HCT116 (cell line): Measurements from ENCODE around the gene NDUFAF5. TPM values are rescaled to one million over a fixed set of nuclear protein-coding genes. Genes with fewer than 3 reads are reported as not detected.

Source experiments
- ATAC-seq: fragments of 200-7000 bp; cut with Tn5 transposase; 2 replicates; pipeline ENCODE4 v1.9.1; 2020; ENCODE audit warnings: mild to moderate bottlenecking, moderate library complexity
- BruUV-seq: library from RNA; stranded (reverse); fragments of 400-500 nt; replicated peaks from 2 replicates; lab custom pipeline; 2021; lab: Mats Ljungman, UMichigan
- CTCF ChIA-PET: fragments of 300-600 bp; sonication (Branson Sonifier 250); formaldehyde crosslinking; loops from one replicate; lab custom pipeline; 2021; ENCODE audit warnings: antibody characterized with exemption; lab: Charles Lee
- POLR2A ChIA-PET: fragments of 300-600, 350-600 bp; sonication (Branson Sonifier 250); formaldehyde crosslinking; loops from one replicate; lab custom pipeline; 2021; ENCODE audit warnings: antibody characterized with exemption; lab: Charles Lee
- RAD21 ChIA-PET, 2 experiments: fragments of 300-600 bp; sonication (Branson Sonifier 250); formaldehyde crosslinking; loops; one replicate each; lab custom pipeline; 2023; ENCODE audit warnings: low total read pairs in 2 of 2; ENCODE audit not compliant: uncharacterized antibody in 2 of 2, unreplicated experiment in 2 of 2, low non-redundant PET in 1 of 2; lab: Charles Lee
- DNase-seq: peaks from one replicate; pipeline ENCODE4 v3.0.0-alpha.2; 2010; ENCODE audit warnings: low read depth, low spot score
- H2AFZ ChIP-seq: fragments of 200-600 bp; shearing (Covaris generic), sonication (generic); 2 replicates; pipeline ENCODE4 v1.6.1; 2017; ENCODE audit warnings: low read depth, mixed run types, mixed read lengths, antibody characterized with exemption, low read length; ENCODE audit not compliant: poor library complexity, severe bottlenecking
- H3K27ac ChIP-seq: 2 replicates; pipeline ENCODE4 v1.5.1; 2012; ENCODE audit warnings: low read depth, low read length
- H3K27me3 ChIP-seq: fragments of 200-600 bp; sonication (generic); 2 replicates; pipeline ENCODE4 v1.6.1; 2016; ENCODE audit warnings: mixed run types, low read length, mixed read lengths; ENCODE audit not compliant: insufficient read depth
- H3K36me3 ChIP-seq, 2 experiments: fragments of 200-500 bp in 1 of 2; fragments of 200-600 bp in 1 of 2; sonication (Bioruptor generic) in 1 of 2; sonication (generic) in 1 of 2; 2 replicates each; pipeline versions ENCODE4 v1.5.1 to v1.6.1; 2014 to 2016; ENCODE audit warnings: low read length in 2 of 2, inconsistent platforms in 1 of 2, mixed read lengths in 1 of 2, mixed run types in 1 of 2; ENCODE audit not compliant: insufficient read depth in 2 of 2, control insufficient read depth in 1 of 2
- H3K4me1 ChIP-seq, 2 experiments: fragments of 200-600 bp in 1 of 2; sonication (generic) in 1 of 2; 2 replicates each; pipeline versions ENCODE4 v1.5.1 to v1.6.1; 2012 to 2017; ENCODE audit warnings: low read length in 2 of 2, inconsistent platforms in 1 of 2, mild to moderate bottlenecking in 1 of 2, mixed read lengths in 1 of 2, mixed run types in 1 of 2, moderate library complexity in 1 of 2; ENCODE audit not compliant: insufficient read depth in 2 of 2, control insufficient read depth in 1 of 2
- H3K4me2 ChIP-seq: fragments of 200-600 bp; sonication (generic); 2 replicates; pipeline ENCODE4 v1.6.1; 2017; ENCODE audit warnings: mixed run types, low read length, mixed read lengths
- H3K4me3 ChIP-seq, 2 experiments: fragments of 200-600 bp in 1 of 2; sonication (generic) in 1 of 2; replicated peaks in 1 of 2; 2 replicates each; pipeline ENCODE4 v1.5.1; 2011 to 2016; ENCODE audit warnings: low read length in 2 of 2, control low read depth in 1 of 2, low read depth in 1 of 2, mild to moderate bottlenecking in 1 of 2, mixed read lengths in 1 of 2, mixed run types in 1 of 2
- H3K79me2 ChIP-seq: fragments of 200-600 bp; sonication (generic); 2 replicates; pipeline ENCODE4 v1.6.1; 2017; ENCODE audit warnings: mild to moderate bottlenecking, mixed run types, low read length, moderate library complexity, mixed read lengths; ENCODE audit not compliant: insufficient read depth
- H3K9ac ChIP-seq: fragments of 200-600 bp; sonication (generic); 2 replicates; pipeline ENCODE4 v1.6.1; 2016; ENCODE audit warnings: low read length, mixed read lengths
- H3K9me2 ChIP-seq: fragments of 200-600 bp; sonication (generic), shearing (Covaris generic); 2 replicates; pipeline ENCODE4 v1.6.1; 2017; ENCODE audit warnings: mixed run types, mild to moderate bottlenecking, moderate library complexity; ENCODE audit not compliant: insufficient read depth
- H3K9me3 ChIP-seq, 2 experiments: fragments of 200-500 bp in 1 of 2; fragments of 200-600 bp in 1 of 2; sonication (Bioruptor generic) in 1 of 2; sonication (generic) in 1 of 2; 2 replicates each; pipeline ENCODE4 v1.6.1; 2014 to 2017; ENCODE audit warnings: low read length in 2 of 2, mixed read lengths in 2 of 2, inconsistent platforms in 1 of 2, low read depth in 1 of 2, mild to moderate bottlenecking in 1 of 2, mixed run types in 1 of 2, moderate library complexity in 1 of 2; ENCODE audit not compliant: control insufficient read depth in 1 of 2, insufficient read depth in 1 of 2
- H4K20me1 ChIP-seq: fragments of 200-600 bp; sonication (generic), shearing (Covaris generic); 2 replicates; pipeline ENCODE4 v1.6.1; 2017; ENCODE audit warnings: mixed run types, mild to moderate bottlenecking, moderate library complexity; ENCODE audit not compliant: insufficient read depth
- CBX3 ChIP-seq: IDR thresholded peaks from 2 replicates; pipeline ENCODE4 v1.6.1; 2012; ENCODE audit warnings: low read depth
- CEBPB ChIP-seq: IDR thresholded peaks from 2 replicates; pipeline ENCODE4 v1.6.1; 2012; ENCODE audit warnings: low read depth
- EZH2 ChIP-seq: fragments of 200-600 bp; sonication (generic); IDR thresholded peaks from 2 replicates; pipeline ENCODE4 v1.6.1; 2017; ENCODE audit warnings: antibody characterized with exemption, mixed run types
- EZH2phosphoT487 ChIP-seq: fragments of 200-600 bp; IDR thresholded peaks from 2 replicates; pipeline ENCODE4 v1.6.1; 2018; ENCODE audit warnings: antibody characterized with exemption, borderline replicate concordance
- FOSL1 ChIP-seq: IDR thresholded peaks from 2 replicates; pipeline ENCODE4 v1.6.1; 2012; ENCODE audit warnings: low read depth
- POLR2A ChIP-seq: IDR thresholded peaks from 2 replicates; pipeline ENCODE4 v1.7.0; 2011; ENCODE audit warnings: borderline replicate concordance; ENCODE audit not compliant: insufficient read depth, insufficient read length; ENCODE audit errors: extremely low read depth
- POLR2AphosphoS5 ChIP-seq: IDR thresholded peaks from 2 replicates; pipeline ENCODE4 v1.6.1; 2011; ENCODE audit warnings: mild to moderate bottlenecking, low read depth, low read length, moderate library complexity
- RAD21 ChIP-seq: IDR thresholded peaks from 2 replicates; pipeline ENCODE4 v1.6.1; 2012; ENCODE audit warnings: low read depth, mild to moderate bottlenecking
- SIN3A ChIP-seq: IDR thresholded peaks from 2 replicates; pipeline ENCODE4 v1.6.1; 2012; ENCODE audit warnings: low read depth
- SP1 ChIP-seq: IDR thresholded peaks from 2 replicates; pipeline ENCODE4 v1.6.1; 2012; ENCODE audit warnings: low read depth
- SRF ChIP-seq: IDR thresholded peaks from 2 replicates; pipeline ENCODE4 v1.6.1; 2012; ENCODE audit warnings: low read depth
- TCF7L2 ChIP-seq: IDR thresholded peaks from 2 replicates; pipeline ENCODE4 v1.7.0; 2011; ENCODE audit warnings: borderline replicate concordance, inconsistent platforms; ENCODE audit not compliant: insufficient read depth, insufficient read length; ENCODE audit errors: extremely low read depth
- YY1 ChIP-seq: IDR thresholded peaks from 2 replicates; pipeline ENCODE4 v1.6.1; 2011; ENCODE audit warnings: low read length, low read depth, moderate library complexity, mild to moderate bottlenecking; ENCODE audit not compliant: insufficient replicate concordance; ENCODE audit errors: extremely low read depth
- ZNF274 ChIP-seq: fragments of 200-500 bp; sonication (Bioruptor generic); IDR thresholded peaks from 2 replicates; pipeline ENCODE4 v1.6.1; 2014; ENCODE audit warnings: mild to moderate bottlenecking, low read depth, low read length, inconsistent platforms
- intact Hi-C: fragments of 100-400 bp; cut with micrococcal nuclease; formaldehyde crosslinking; loops from 2 replicates; pipeline ENCODE4 v1.10.0; 2022
- total RNA-seq: library from RNA; stranded (reverse); gene quantifications from one replicate; pipeline ENCODE4 v1.2.1, GENCODE V29; 2021; ENCODE audit not compliant: unreplicated experiment
- TF ChIP-seq, protein P1 (sequence below): IDR thresholded peaks from 2 replicates; pipeline ENCODE4 v1.6.1; 2012
- TF ChIP-seq, protein P2 (sequence below): IDR thresholded peaks from 2 replicates; pipeline ENCODE4 v1.6.1; 2011; ENCODE audit warnings: mild to moderate bottlenecking, low read length, moderate library complexity; ENCODE audit not compliant: insufficient replicate concordance; ENCODE audit errors: extremely low read depth
- TF ChIP-seq, protein P3 (sequence below), 3 experiments: fragments of 200-600 bp in 1 of 3; sonication (generic) in 1 of 3; IDR thresholded peaks in 2 of 3; conservative IDR thresholded peaks in 1 of 3; 2 replicates each; pipeline ENCODE4 v1.5.1; 2012 to 2017; ENCODE audit warnings: low read depth in 2 of 3, low read length in 2 of 3, antibody characterized with exemption in 1 of 3, borderline replicate concordance in 1 of 3, control low read depth in 1 of 3, mild to moderate bottlenecking in 1 of 3, mixed read lengths in 1 of 3, mixed run types in 1 of 3, moderate library complexity in 1 of 3; ENCODE audit not compliant: insufficient read depth in 1 of 3

NDUFAF5 gene
- total RNA-seq, 1 experiment from 2014 or later, result 30.8 TPM

DNA sequence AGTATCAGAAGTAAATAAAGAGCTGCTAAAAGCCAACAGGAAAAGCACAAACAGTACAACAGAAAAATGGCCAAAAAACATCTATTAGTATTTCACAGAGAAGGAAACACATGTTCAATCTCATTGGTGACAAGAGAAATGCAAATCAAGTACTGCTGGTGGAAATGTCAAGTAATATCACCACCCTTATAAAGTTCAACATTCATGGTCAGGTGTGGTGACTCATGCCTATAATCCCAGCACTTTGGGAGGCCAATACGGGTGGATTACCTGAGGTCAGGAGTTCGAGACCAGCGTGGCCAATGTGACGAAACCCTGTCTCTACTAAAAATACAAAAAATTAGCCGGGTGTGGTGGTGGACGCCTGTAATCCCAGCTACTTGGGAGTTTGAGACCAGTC, 42.9 kb upstream of the NDUFAF5 start:
- RAD21 ChIA-PET, result no interaction called here
- Histone ChIP-seq H3K36me3 (peaks cover 0 to 7% of the 10 kb centered on the region in 2 experiments; a peak in 1 of 4 replicates), H3K9ac (no peak overlapping the region), H3K27ac (no peak overlapping the region), H3K79me2 (peaks cover 55% of the 10 kb centered on the region), H3K4me3 (no peak overlapping the region), H3K27me3 (no peaks in the 10 kb centered on the region), H3K4me2 (0 out of 2 replicates have a peak overlapping the region, but pooled peaks have one; percentile 6), H2AFZ (no peak overlapping the region), H3K9me2 (no peaks in the 10 kb centered on the region), H3K4me1 (peaks cover 2 to 16% of the 10 kb centered on the region in 2 experiments; a peak in 2 of 4 replicates), H4K20me1 (no peaks in the 10 kb centered on the region), H3K9me3 (no peaks in the 10 kb centered on the region)
- POLR2A ChIA-PET, result no interaction called here
- intact Hi-C loops, result no loop called here
- peak; percentile 3 for DNase-seq
- TF ChIP-seq YY1 (no peak), CEBPB (no peak), FOSL1 (no peak), CBX3 (no peak), SRF (no peak), SP1 (no peak)
- TF ChIP-seq, protein P1, sequence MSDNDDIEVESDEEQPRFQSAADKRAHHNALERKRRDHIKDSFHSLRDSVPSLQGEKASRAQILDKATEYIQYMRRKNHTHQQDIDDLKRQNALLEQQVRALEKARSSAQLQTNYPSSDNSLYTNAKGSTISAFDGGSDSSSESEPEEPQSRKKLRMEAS, result no peak
- TF ChIP-seq, protein P2, sequence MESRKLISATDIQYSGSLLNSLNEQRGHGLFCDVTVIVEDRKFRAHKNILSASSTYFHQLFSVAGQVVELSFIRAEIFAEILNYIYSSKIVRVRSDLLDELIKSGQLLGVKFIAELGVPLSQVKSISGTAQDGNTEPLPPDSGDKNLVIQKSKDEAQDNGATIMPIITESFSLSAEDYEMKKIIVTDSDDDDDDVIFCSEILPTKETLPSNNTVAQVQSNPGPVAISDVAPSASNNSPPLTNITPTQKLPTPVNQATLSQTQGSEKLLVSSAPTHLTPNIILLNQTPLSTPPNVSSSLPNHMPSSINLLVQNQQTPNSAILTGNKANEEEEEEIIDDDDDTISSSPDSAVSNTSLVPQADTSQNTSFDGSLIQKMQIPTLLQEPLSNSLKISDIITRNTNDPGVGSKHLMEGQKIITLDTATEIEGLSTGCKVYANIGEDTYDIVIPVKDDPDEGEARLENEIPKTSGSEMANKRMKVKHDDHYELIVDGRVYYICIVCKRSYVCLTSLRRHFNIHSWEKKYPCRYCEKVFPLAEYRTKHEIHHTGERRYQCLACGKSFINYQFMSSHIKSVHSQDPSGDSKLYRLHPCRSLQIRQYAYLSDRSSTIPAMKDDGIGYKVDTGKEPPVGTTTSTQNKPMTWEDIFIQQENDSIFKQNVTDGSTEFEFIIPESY, result no peak
- BruUV-seq, result no TSS peak
- CTCF ChIA-PET, result interaction anchor here (1.3 kb wide), 1 partner anchor 30 kb away, joined by 3 read pairs; no protein-coding TSS in a partner anchor
- ATAC-seq, result no peak

DNA sequence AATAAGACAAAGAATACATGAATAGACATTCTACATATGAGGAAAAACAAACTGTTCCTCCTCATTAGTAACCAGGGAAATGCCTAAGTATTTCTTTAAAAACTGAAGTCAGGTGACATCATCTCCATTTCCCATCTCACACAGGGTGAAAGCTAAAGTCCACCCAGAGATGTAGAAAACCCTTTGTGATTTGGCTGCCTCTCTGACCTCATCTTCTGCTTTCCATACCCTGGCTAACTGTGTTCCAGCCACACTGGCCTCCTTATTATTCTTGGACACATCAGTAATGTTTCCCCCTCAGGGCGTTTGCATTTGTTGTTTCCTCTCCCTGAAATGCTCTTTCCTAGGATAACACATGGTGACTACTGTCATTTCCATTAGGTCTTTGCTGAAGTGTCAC, 40.5 kb upstream of the NDUFAF5 start:
- intact Hi-C loops, result no loop called here
- Histone ChIP-seq H3K79me2 (peaks cover 44% of the 10 kb centered on the region), H3K4me3 (no peak overlapping the region), H2AFZ (no peak overlapping the region), H3K9me3 (no peaks in the 10 kb centered on the region), H3K27ac (no peak overlapping the region), H4K20me1 (no peaks in the 10 kb centered on the region), H3K4me2 (no peak overlapping the region), H3K9ac (no peak overlapping the region), H3K36me3 (peaks cover 0 to 6% of the 10 kb centered on the region in 2 experiments; a peak in 1 of 4 replicates), H3K9me2 (no peaks in the 10 kb centered on the region), H3K27me3 (no peaks in the 10 kb centered on the region), H3K4me1 (peaks cover 2 to 16% of the 10 kb centered on the region in 2 experiments; a peak in 2 of 4 replicates)
- RAD21 ChIA-PET, result no interaction called here
- CTCF ChIA-PET, result no interaction called here
- no peak for DNase-seq
- POLR2A ChIA-PET, result no interaction called here
- ATAC-seq, result no peak
- no TSS peak for BruUV-seq
- TF ChIP-seq RAD21 (no peak), EZH2phosphoT487 (no peak), CBX3 (no peak), ZNF274 (no peak), POLR2AphosphoS5 (no peak), TCF7L2 (no peak), EZH2 (no peak), POLR2A (no peak), SIN3A (no peak)
- TF ChIP-seq, protein P1, result no peak
- TF ChIP-seq, protein P3, sequence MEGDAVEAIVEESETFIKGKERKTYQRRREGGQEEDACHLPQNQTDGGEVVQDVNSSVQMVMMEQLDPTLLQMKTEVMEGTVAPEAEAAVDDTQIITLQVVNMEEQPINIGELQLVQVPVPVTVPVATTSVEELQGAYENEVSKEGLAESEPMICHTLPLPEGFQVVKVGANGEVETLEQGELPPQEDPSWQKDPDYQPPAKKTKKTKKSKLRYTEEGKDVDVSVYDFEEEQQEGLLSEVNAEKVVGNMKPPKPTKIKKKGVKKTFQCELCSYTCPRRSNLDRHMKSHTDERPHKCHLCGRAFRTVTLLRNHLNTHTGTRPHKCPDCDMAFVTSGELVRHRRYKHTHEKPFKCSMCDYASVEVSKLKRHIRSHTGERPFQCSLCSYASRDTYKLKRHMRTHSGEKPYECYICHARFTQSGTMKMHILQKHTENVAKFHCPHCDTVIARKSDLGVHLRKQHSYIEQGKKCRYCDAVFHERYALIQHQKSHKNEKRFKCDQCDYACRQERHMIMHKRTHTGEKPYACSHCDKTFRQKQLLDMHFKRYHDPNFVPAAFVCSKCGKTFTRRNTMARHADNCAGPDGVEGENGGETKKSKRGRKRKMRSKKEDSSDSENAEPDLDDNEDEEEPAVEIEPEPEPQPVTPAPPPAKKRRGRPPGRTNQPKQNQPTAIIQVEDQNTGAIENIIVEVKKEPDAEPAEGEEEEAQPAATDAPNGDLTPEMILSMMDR (IDR thresholded peaks at IDR 0.05 in 2 of 3, conservative IDR thresholded peaks at IDR 0.05 in 1 of 3; ENCODE audit: borderline replicate concordance in 1 of 3, insufficient read depth in 1 of 3, low read depth in 2 of 3, low read length in 2 of 3), result no peak
